HepG2 (cell line): ENCODE results near the gene PRSS22. TPM values are rescaled to one million over a fixed set of nuclear protein-coding genes. Genes with fewer than 3 reads are reported as not detected.

Source experiments
- ATAC-seq: fragments of 200-7000 bp; cut with Tn5 transposase; 3 replicates; pipeline ENCODE4 v1.9.1; 2020; ENCODE audit warnings: mild to moderate bottlenecking, moderate library complexity
- BruUV-seq: library from RNA; stranded (reverse); fragments of 400-500 nt; replicated peaks from 2 replicates; lab custom pipeline; 2021; lab: Mats Ljungman, UMichigan
- CTCF ChIA-PET: fragments of 300-600 bp; formaldehyde crosslinking; extraction: SDS; loops from one replicate; lab custom pipeline; 2021; ENCODE audit warnings: low total read pairs, inconsistent platforms, low intra/inter-chr PET ratio; lab: Yijun Ruan, JAX
- POLR2A ChIA-PET: fragments of 350-600 bp; sonication (Branson Sonifier 250); formaldehyde crosslinking; loops from one replicate; lab custom pipeline; 2020; ENCODE audit warnings: antibody characterized with exemption, inconsistent platforms; lab: Yijun Ruan, JAX
- DNase-seq: peaks from one replicate; pipeline ENCODE4 v3.0.0-alpha.2; 2015; ENCODE audit warnings: low spot score
- FAIRE-seq: peaks from 3 replicates; lab custom pipeline; 2011; peaks lifted over from hg19 to GRCh38; lab: Jason Lieb, UNC
- H2AFZ ChIP-seq: one replicate; pipeline ENCODE4 v1.6.1; 2011; ENCODE audit warnings: low read length, inconsistent platforms
- H3K27ac ChIP-seq: fragments of 300-600 bp; 3 replicates; pipeline ENCODE4 v1.8.0; 2011; ENCODE audit warnings: mixed run types, mild to moderate bottlenecking, mixed read lengths, low read length, inconsistent platforms; ENCODE audit not compliant: insufficient read depth; ENCODE audit errors: extremely low read length
- H3K27me3 ChIP-seq, 2 experiments: fragments of 200-600 bp in 1 of 2; 2 replicates in 1 of 2; 3 replicates in 1 of 2; pipeline versions ENCODE4 v1.6.0 to v1.8.0; 2011; ENCODE audit warnings: low read length in 2 of 2, mild to moderate bottlenecking in 2 of 2, moderate library complexity in 2 of 2, inconsistent platforms in 1 of 2; ENCODE audit not compliant: insufficient read depth in 2 of 2, control insufficient read depth in 1 of 2
- H3K36me3 ChIP-seq, 2 experiments: fragments of 200-600 bp in 1 of 2; replicated peaks in 1 of 2; 2 replicates in 1 of 2; 3 replicates in 1 of 2; pipeline versions ENCODE4 v1.5.1 to v1.8.0; 2011; ENCODE audit warnings: low read length in 2 of 2, inconsistent platforms in 1 of 2; ENCODE audit not compliant: insufficient read depth in 2 of 2, control insufficient read depth in 1 of 2
- H3K4me1 ChIP-seq: 2 replicates; pipeline ENCODE4 v1.5.1; 2012; ENCODE audit warnings: low read length, inconsistent platforms; ENCODE audit not compliant: insufficient read depth
- H3K4me2 ChIP-seq: 2 replicates; pipeline ENCODE4 v1.6.0; 2011; ENCODE audit warnings: low read depth, low read length, inconsistent platforms
- H3K4me3 ChIP-seq, 3 experiments: fragments of 200-600 bp in 1 of 3; sonication (generic), shearing (Covaris generic) in 1 of 3; replicated peaks in 1 of 3; 2 replicates each; pipeline ENCODE4 v1.5.1; 2011 to 2016; ENCODE audit warnings: low read length in 3 of 3, inconsistent platforms in 2 of 3, low read depth in 2 of 3, mild to moderate bottlenecking in 2 of 3, control low read depth in 1 of 3, mixed read lengths in 1 of 3; ENCODE audit not compliant: insufficient read depth in 1 of 3
- H3K79me2 ChIP-seq: one replicate; pipeline ENCODE4 v1.6.1; 2011; ENCODE audit warnings: low read length, inconsistent platforms; ENCODE audit not compliant: insufficient read depth
- H3K9ac ChIP-seq: 2 replicates; pipeline ENCODE4 v1.6.0; 2011; ENCODE audit warnings: mild to moderate bottlenecking, low read depth, low read length, inconsistent platforms; ENCODE audit not compliant: insufficient read depth
- H3K9me3 ChIP-seq: 2 replicates; pipeline ENCODE4 v1.5.1; 2012; ENCODE audit warnings: mild to moderate bottlenecking, low read length
- H4K20me1 ChIP-seq: 2 replicates; pipeline ENCODE4 v1.6.0; 2011; ENCODE audit warnings: inconsistent platforms, mild to moderate bottlenecking, low read length, moderate library complexity; ENCODE audit not compliant: insufficient read depth
- CHD2 ChIP-seq: IDR thresholded peaks from 2 replicates; pipeline ENCODE4 v1.6.1; 2011; ENCODE audit warnings: low read depth, low read length, improper control_type of control experiment
- JARID2 ChIP-seq: sonication (generic); formaldehyde crosslinking; IDR thresholded peaks from 2 replicates; pipeline ENCODE4 v1.8.1; 2023; ENCODE audit warnings: missing genetic modification reagents, inconsistent platforms; ENCODE audit not compliant: insufficient replicate concordance
- ZNF12 ChIP-seq: sonication (generic); formaldehyde crosslinking; IDR thresholded peaks from 2 replicates; pipeline ENCODE4 v1.5.0; 2020; ENCODE audit warnings: missing genetic modification reagents
- ZNF460 ChIP-seq: sonication (generic); formaldehyde crosslinking; IDR thresholded peaks from 2 replicates; pipeline ENCODE4 v1.5.1; 2020; ENCODE audit warnings: missing genetic modification reagents, mild to moderate bottlenecking, borderline replicate concordance
- ZNF563 ChIP-seq: sonication (generic); formaldehyde crosslinking; IDR thresholded peaks from 2 replicates; pipeline ENCODE4 v1.8.0; 2022; ENCODE audit warnings: mild to moderate bottlenecking, moderate library complexity, missing genetic modification reagents
- WGBS: methylation state at CpG from one replicate; pipeline ENCODE4 v1.1.6; 2017; ENCODE audit warnings: low lambda C conversion rate; 5-methylcytosine and 5-hydroxymethylcytosine counted together
- in situ Hi-C: cut with HindIII; loops from 2 replicates; pipeline ENCODE4 v1.10.0; 2017; ENCODE audit warnings: low pct_unique_long_range_greater_than_20kb; ENCODE audit not compliant: extremely low pct_ligation_motif_present
- intact Hi-C: fragments of 100-400 bp; cut with micrococcal nuclease; formaldehyde crosslinking; loops from one replicate; pipeline ENCODE4 v1.10.0; 2022; ENCODE audit not compliant: unreplicated experiment
- polyA plus RNA-seq, 8 experiments: library from polyadenylated mRNA; depleted of rRNA in 3 of 8; stranded (reverse) in 7 of 8; unstranded in 1 of 8; fragments of >200 nt; fragmentation: Illumina TruSeq in 4 of 8; extraction: Trizol in 4 of 8; gene quantifications; 2 replicates each; pipeline versions ENCODE4 v1.2.1 to v1.2.3, GENCODE V29; 2011 to 2016; ENCODE audit warnings: low read depth in 4 of 8, missing spikeins in 1 of 8, mixed read lengths in 1 of 8; ENCODE audit not compliant: insufficient read depth in 1 of 8
- total RNA-seq, 5 experiments: library from RNA; depleted of rRNA; stranded (reverse); fragments of >200 nt; fragmentation: Illumina TruSeq; extraction: Trizol; gene quantifications; 2 replicates each; pipeline ENCODE4 v1.2.3, GENCODE V29; 2016; ENCODE audit warnings: low read depth in 1 of 5

Gene PRSS22
- total and polyA plus RNA-seq, 2 of the 13 experiments (the other 11 are each of a cell fraction or from before 2014, with no cell fraction given), result 0.24 to 0.32 TPM

DNA sequence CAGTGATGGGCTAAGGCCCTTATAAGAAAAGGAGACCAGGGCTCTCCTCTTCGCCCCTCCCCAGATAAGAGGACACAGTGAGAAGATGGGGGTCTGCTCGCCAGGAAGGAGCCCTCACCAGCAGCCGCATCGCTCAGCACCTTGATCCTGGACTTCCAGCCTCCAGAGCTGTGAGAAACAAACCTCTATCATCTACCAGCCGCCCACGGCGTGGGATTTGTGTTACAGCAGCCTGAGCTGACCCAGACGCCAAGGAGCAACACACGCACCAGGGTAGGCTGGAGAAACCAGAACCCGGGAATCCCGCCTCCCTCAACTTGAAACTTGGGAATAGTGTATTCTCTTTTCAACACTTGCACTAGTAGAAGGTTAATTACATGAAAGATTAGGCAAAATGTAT is 32.1 kb downstream of the PRSS22 start:
- no peak for DNase-seq

DNA sequence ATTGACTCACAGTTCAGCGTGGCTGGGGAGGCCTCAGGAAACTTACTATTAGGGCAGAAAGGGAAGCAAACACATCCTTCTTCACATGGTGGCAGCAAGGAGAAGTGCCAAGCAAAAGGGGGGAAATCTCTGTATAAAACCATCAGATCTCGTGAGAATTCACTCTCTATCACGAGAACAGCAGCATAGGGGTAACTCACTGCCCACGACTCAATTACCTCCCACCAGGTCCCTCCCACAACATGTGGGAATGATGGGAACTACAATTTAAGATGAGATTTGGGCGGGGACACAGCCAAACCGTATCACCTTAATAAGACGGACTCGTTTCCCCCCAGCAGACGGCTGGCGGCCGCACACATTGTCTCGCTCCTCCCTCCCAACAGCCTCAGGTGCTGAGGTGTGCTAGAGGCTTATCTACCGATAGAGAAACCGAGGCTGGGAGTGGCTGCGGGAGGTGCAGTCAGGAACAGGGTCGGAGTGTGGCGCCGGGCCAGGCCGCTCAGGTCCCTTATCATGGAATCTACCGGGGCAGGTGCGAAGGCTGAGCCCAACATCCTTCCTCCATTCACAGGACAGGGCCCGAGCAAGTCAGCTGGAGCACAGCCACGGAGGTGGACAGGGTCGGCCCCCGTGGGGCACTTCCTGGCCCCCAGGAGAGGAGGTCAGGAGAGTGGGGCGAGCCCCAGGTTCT is 32.8 kb downstream of the PRSS22 start:
- Histone ChIP-seq H3K36me3 (no peaks in the 10 kb centered on the region), H4K20me1 (no peaks in the 10 kb centered on the region), H3K27ac (no peak overlapping the region), H2AFZ (no peak overlapping the region), H3K4me1 (peaks cover 31% of the 10 kb centered on the region), H3K9me3 (no peaks in the 10 kb centered on the region), H3K79me2 (no peaks in the 10 kb centered on the region), H3K9ac (no peak overlapping the region), H3K4me3 (no peak overlapping the region), H3K4me2 (no peak overlapping the region), H3K27me3 (peaks cover 1 to 87% of the 10 kb centered on the region in 2 experiments)
- CTCF ChIA-PET, result no interaction called here
- BruUV-seq, result no TSS peak
- in situ Hi-C loops (loop anchor here (5.0 kb wide), 1 partner anchor 38 kb away; the partner anchor contains the start of gene PRSS33), intact Hi-C loops (no loop called here)
- no peak for FAIRE-seq
- no peak for ATAC-seq
- 34% methylated on average over 25 of the region's 26 CpGs for WGBS
- POLR2A ChIA-PET, result no interaction called here
- DNase-seq, result no peak
- TF ChIP-seq CHD2 (0 out of 2 replicates have a peak, but pooled peaks have one; percentile 20), ZNF460 (CRISPR knock-in tag) (no peak)

More for the DNA sequence above, 32.1 kb downstream of the PRSS22 start:
- Histone ChIP-seq H3K9me3 (no peaks in the 10 kb centered on the region), H3K36me3 (no peaks in the 10 kb centered on the region), H2AFZ (no peak overlapping the region), H3K4me2 (no peak overlapping the region), H3K4me1 (peaks cover 37% of the 10 kb centered on the region), H3K79me2 (no peaks in the 10 kb centered on the region), H3K4me3 (no peak overlapping the region), H3K27ac (no peak overlapping the region), H3K9ac (no peak overlapping the region), H4K20me1 (no peaks in the 10 kb centered on the region), H3K27me3 (peaks cover 1 to 81% of the 10 kb centered on the region in 2 experiments)
- ChIA-PET CTCF (no interaction called here), POLR2A (no interaction called here)
- in situ Hi-C loops (loop anchor here (5.0 kb wide), 1 partner anchor 39 kb away; the partner anchor contains the start of gene PRSS33), intact Hi-C loops (no loop called here)
- TF ChIP-seq ZNF563 (CRISPR knock-in tag) (no peak), ZNF12 (CRISPR knock-in tag) (peak; percentile 57; the same call in 1 of the 2 replicates), JARID2 (CRISPR knock-in tag) (no peak)
- FAIRE-seq, result no peak
- BruUV-seq, result no TSS peak
- ATAC-seq, result no peak
- 34% methylated on average over 11 of the region's 11 CpGs for WGBS
